Stomach (tissue), 4 donors: Measurements from ENCODE around the gene BAIAP2L2.

Experiments
- POLR2A ChIP-seq, 4 donors: fragments of 450-650 bp; IDR thresholded peaks; one replicate each; pipeline ENCODE4 v1.6.1; 2016; ENCODE audit warnings: antibody characterized with exemption in 4 of 4, control low read depth in 2 of 4, mild to moderate bottlenecking in 1 of 4, moderate library complexity in 1 of 4
- TF ChIP-seq, protein P1 (sequence below), 7 experiments: fragments of 450-650 bp in 4 of 7; fragments of 200-600 bp in 3 of 7; sonication (generic) in 3 of 7; IDR thresholded peaks; one replicate each; pipeline ENCODE4 v1.5.1; 2016 to 2019; ENCODE audit warnings: antibody characterized with exemption in 7 of 7, control low read depth in 2 of 7, mild to moderate bottlenecking in 1 of 7

DNA sequence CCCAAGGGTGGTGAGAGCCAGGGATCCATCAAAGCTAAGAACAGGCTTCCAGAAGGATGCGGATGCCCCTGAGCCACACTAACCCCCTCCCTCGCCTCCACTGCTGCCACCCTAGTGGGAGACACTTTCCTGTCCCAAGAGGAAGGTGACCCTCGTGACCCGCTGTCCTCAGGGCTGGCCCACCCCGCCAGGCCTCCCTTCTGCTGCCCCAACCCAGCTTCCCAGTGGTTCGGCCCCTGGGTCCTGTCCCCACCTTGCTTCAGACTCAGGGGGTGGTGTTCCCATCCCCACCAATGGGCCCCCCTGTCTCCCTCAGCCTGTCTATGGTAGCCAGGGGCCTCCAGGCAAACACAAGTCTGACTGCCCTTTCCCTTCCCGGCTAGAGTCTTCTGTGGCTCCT is 59.8 kb downstream of the BAIAP2L2 start:
- TF ChIP-seq POLR2A (IDR thresholded peaks at IDR 0.05): no peak
- TF ChIP-seq, protein P1, sequence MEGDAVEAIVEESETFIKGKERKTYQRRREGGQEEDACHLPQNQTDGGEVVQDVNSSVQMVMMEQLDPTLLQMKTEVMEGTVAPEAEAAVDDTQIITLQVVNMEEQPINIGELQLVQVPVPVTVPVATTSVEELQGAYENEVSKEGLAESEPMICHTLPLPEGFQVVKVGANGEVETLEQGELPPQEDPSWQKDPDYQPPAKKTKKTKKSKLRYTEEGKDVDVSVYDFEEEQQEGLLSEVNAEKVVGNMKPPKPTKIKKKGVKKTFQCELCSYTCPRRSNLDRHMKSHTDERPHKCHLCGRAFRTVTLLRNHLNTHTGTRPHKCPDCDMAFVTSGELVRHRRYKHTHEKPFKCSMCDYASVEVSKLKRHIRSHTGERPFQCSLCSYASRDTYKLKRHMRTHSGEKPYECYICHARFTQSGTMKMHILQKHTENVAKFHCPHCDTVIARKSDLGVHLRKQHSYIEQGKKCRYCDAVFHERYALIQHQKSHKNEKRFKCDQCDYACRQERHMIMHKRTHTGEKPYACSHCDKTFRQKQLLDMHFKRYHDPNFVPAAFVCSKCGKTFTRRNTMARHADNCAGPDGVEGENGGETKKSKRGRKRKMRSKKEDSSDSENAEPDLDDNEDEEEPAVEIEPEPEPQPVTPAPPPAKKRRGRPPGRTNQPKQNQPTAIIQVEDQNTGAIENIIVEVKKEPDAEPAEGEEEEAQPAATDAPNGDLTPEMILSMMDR (IDR thresholded peaks at IDR 0.05): no peak
